HG03565 (cell line): ENCODE measurements around the gene LHPP.

ENCODE experiments used
- ATAC-seq: cut with Tn5 transposase; IDR thresholded peaks from one replicate; pipeline ENCODE4 v1.9.1; 2021; ENCODE audit warnings: mild to moderate bottlenecking, moderate library complexity; ENCODE audit not compliant: unreplicated experiment

LHPP gene

GRCh38 chr10:124496150-124496549 lies 34.5 kb downstream of the LHPP start:
- ATAC-seq: no peak

- no peak for ATAC-seq
Observed at GRCh38 chr10:124496620-124497019, 35.0 kb downstream of the LHPP start.

GRCh38 chr10:124497196-124497881 lies 35.7 kb downstream of the LHPP start:
- no peak for ATAC-seq

- ATAC-seq: no peak
Observed at GRCh38 chr10:124498056-124498455, 36.4 kb downstream of the LHPP start.

GRCh38 chr10:124500757-124501156 lies 39.1 kb downstream of the LHPP start:
- ATAC-seq: no peak

- ATAC-seq: no peak
Observed at GRCh38 chr10:124504711-124505110, 43.1 kb downstream of the LHPP start.

- no peak for ATAC-seq
Observed at GRCh38 chr10:124505279-124505678, 43.7 kb downstream of the LHPP start.

GRCh38 chr10:124508070-124508667 lies 46.5 kb downstream of the LHPP start:
- ATAC-seq: no peak

GRCh38 chr10:124508907-124509454 lies 47.4 kb downstream of the LHPP start:
- no peak for ATAC-seq

GRCh38 chr10:124509880-124510632 lies 48.4 kb downstream of the LHPP start:
- no peak for ATAC-seq

GRCh38 chr10:124510759-124511158 lies 49.1 kb downstream of the LHPP start:
- no peak for ATAC-seq

- no peak for ATAC-seq
Observed at GRCh38 chr10:124511205-124512039, 49.8 kb downstream of the LHPP start.

GRCh38 chr10:124512040-124512428 lies 50.4 kb downstream of the LHPP start:
- ATAC-seq: no peak

- ATAC-seq: no peak
Observed at GRCh38 chr10:124512600-124512999, 51.0 kb downstream of the LHPP start.

- ATAC-seq: no peak
Observed at GRCh38 chr10:124515244-124515970, 53.8 kb downstream of the LHPP start.

GRCh38 chr10:124516181-124516580 lies 54.6 kb downstream of the LHPP start:
- ATAC-seq: no peak

GRCh38 chr10:124516746-124517397 lies 55.2 kb downstream of the LHPP start:
- ATAC-seq: no peak

- ATAC-seq: no peak
Observed at GRCh38 chr10:124517461-124517860, 55.8 kb downstream of the LHPP start.

- no peak for ATAC-seq
Observed at GRCh38 chr10:124517931-124518330, 56.3 kb downstream of the LHPP start.

GRCh38 chr10:124518366-124518765 lies 56.7 kb downstream of the LHPP start:
- no peak for ATAC-seq
